Neuron (in vitro differentiated cells): ENCODE data around the gene DLX1.
"Not testable (repeated sequence)": the region's sequence is repeated elsewhere in the genome, so short reads cannot be mapped to it uniquely, and the experiment has no call there.

ENCODE experiments used
- H2AFZ ChIP-seq: one replicate; pipeline ENCODE4 v1.6.1; 2013; ENCODE audit warnings: low read depth, mild to moderate bottlenecking, inconsistent platforms, low read length, moderate library complexity
- H3K27me3 ChIP-seq: one replicate; pipeline ENCODE4 v1.6.1; 2013; ENCODE audit warnings: low read length; ENCODE audit not compliant: insufficient read depth
- H3K36me3 ChIP-seq: one replicate; pipeline ENCODE4 v1.6.1; 2013; ENCODE audit warnings: low read length; ENCODE audit not compliant: insufficient read depth
- H3K4me1 ChIP-seq: one replicate; pipeline ENCODE4 v1.6.1; 2013; ENCODE audit warnings: low read length; ENCODE audit not compliant: insufficient read depth
- H3K4me3 ChIP-seq: 2 replicates; pipeline ENCODE4 v1.5.1; 2013; ENCODE audit warnings: mild to moderate bottlenecking, low read length, moderate library complexity
- H3K9me3 ChIP-seq: one replicate; pipeline ENCODE4 v1.6.1; 2013; ENCODE audit warnings: low read length

Gene DLX1

DNA sequence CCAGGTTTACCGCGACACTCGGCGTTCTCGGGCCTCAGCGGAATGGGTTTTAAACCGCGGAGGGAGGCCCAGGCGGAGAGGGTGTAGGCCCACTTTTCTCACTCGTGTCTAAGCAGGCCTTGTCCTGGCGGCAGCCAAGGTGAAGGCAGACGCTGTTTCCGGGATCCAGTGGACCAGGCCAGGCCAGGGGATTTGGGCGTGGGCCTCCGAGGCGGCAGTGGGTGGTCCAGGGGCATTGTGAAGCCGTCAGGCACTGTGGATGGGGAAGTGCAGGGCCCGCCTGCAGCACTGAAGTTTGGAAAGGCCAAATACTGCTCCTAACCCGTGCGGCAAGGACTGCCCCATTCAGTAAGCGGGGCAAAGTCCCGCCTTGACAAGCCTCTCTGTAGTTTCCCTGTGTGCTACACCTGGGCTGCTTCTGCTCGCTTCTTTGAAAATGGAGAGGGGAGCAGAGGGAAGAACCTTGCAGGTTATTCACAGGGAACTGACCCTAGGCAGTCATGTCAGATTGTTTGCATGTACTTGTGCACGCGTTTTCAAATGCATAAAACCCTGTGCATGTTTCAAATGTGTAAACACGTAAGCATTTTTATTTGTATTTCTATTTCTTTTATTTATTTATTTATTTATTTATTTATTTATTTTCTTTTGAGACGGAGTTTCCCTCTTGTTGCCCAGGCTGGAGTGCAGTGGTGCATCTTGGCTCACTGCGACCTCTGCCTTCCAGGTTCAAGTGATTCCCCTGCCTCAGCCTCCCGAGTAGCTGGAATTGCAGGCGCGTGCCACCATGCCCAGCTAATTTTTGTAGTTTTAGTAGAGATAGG is 24.9 kb downstream of the DLX1 start:
- Histone ChIP-seq H3K4me3 (no peak overlapping the region), H3K9me3 (no peaks in the 10 kb centered on the region), H3K4me1 (peaks cover 4% of the 10 kb centered on the region), H3K36me3 (no peaks in the 10 kb centered on the region), H2AFZ (no peak overlapping the region), H3K27me3 (peaks cover 18% of the 10 kb centered on the region)

GRCh38 chr2:172113617-172114016 is 28.3 kb downstream of the DLX1 start:
- no peak overlapping the region for H3K4me3 ChIP-seq
- no peaks in the 10 kb centered on the region for H3K27me3 ChIP-seq
- H3K9me3 ChIP-seq, result no peaks in the 10 kb centered on the region
- no peaks in the 10 kb centered on the region for H3K4me1 ChIP-seq
- no peak overlapping the region for H2AFZ ChIP-seq
- no peaks in the 10 kb centered on the region for H3K36me3 ChIP-seq

DNA sequence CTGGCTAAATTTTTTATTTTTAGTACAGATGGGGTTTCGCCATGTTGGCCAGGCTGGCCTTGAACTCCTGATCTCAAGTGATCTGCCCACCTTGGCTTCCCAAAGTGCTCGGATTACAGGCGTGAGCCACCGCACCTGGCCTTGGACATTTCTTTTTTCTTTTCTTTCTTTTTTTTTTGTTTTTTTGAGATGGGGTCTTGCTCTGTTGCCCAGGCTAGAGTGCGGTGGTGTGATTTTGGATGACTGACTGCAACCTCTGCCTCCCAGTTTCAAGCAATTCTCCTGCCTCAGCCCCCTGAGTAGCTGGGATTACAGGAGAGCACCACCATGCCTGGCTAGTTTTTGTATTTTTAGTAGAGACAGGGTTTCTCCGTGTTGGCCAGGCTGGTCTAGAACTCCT is 28.9 kb downstream of the DLX1 start:
- H3K4me3 ChIP-seq, H3K27me3 ChIP-seq, H3K4me1 ChIP-seq, H3K36me3 ChIP-seq, H2AFZ ChIP-seq, H3K9me3 ChIP-seq: not testable (repeated sequence)

DNA sequence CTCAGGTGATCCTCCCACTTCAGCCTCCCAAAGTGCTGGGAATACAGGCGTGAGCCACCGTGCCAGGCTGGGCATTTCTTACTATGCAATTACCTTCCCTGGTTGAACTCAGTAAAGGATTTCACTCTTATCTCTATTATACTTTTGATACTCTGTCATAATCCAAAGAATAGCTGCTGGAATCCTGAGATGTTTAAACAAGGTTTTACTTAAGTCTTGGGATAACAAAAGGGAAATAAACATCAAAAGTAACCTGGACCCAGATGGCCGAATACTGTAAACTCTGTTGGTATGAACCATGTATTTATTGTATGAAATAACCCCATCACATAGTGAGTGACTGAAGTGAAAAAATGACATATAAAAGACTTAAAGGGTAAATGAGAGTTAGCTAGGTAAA is 29.3 kb downstream of the DLX1 start:
- no peak overlapping the region for H2AFZ ChIP-seq
- H3K36me3 ChIP-seq, result no peaks in the 10 kb centered on the region
- no peaks in the 10 kb centered on the region for H3K4me1 ChIP-seq
- H3K4me3 ChIP-seq, result no peak overlapping the region
- no peaks in the 10 kb centered on the region for H3K27me3 ChIP-seq
- H3K9me3 ChIP-seq, result no peaks in the 10 kb centered on the region

DNA sequence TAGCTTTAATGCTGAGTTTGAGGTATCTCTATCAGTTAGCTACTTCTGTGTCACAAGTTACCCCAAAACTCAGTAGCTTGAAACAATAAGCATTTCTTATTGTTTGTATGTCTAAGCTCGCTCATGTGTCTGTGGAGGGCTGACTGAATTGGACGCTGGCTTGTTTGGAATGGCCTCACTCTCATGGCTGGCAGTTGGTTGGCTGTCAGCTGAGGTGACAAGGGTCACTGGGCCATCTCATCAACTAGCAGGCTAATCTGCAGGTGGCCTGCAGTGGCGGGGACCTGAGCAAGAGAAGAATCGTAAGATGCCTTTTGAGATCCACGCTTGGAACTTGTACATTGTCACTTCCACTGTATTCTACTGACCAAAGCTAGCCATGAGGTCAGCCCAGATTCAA is 30.8 kb downstream of the DLX1 start:
- Histone ChIP-seq H2AFZ (no peak overlapping the region), H3K4me3 (no peak overlapping the region), H3K9me3 (no peaks in the 10 kb centered on the region), H3K36me3 (no peaks in the 10 kb centered on the region), H3K27me3 (no peaks in the 10 kb centered on the region), H3K4me1 (no peaks in the 10 kb centered on the region)

DNA sequence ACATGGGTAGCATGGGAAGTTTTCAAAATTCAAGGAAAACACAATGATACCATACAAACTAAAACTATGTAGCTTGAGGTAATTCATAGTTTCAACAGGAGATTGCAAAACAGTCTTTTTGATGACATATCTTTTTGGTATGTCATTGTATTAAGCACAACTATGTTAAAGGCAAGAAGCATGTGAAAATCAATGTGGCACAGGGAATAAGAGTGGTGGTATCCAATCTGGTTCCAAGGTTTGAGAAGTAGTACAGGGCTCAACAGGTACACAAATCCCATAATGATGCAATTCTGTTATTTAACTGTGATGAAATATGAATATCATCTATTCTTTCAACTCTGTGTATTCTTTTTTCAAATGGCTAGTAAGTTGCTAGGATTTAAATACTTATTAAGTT is 33.8 kb downstream of the DLX1 start:
- Histone ChIP-seq H3K4me3 (no peak overlapping the region), H2AFZ (no peak overlapping the region), H3K27me3 (no peaks in the 10 kb centered on the region), H3K4me1 (no peaks in the 10 kb centered on the region), H3K36me3 (no peaks in the 10 kb centered on the region), H3K9me3 (no peaks in the 10 kb centered on the region)

DNA sequence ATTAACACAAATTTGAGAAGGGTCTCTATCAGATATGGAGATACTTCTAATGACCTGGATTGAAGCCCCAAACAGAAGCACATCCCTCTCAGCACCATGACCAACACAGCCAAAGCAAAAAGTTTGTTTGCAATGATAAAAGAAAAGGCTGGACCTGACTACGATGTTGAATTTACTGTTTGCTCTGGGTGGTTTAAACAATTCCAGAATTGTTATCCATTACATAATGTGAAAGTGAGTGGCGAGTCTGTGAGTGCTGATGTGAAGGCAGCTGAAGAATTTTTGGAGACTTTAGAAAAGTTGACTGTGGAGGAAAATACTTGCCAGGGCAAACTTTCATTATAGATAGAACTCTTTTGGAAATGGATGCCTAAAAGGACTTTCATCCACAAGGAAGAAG is 34.8 kb downstream of the DLX1 start:
- no peak overlapping the region for H2AFZ ChIP-seq
- H3K4me3 ChIP-seq, result no peak overlapping the region
- H3K9me3 ChIP-seq, result no peaks in the 10 kb centered on the region
- no peaks in the 10 kb centered on the region for H3K36me3 ChIP-seq
- no peaks in the 10 kb centered on the region for H3K27me3 ChIP-seq
- H3K4me1 ChIP-seq, result no peaks in the 10 kb centered on the region

GRCh38 chr2:172128484-172128883 is 43.2 kb downstream of the DLX1 start:
- no peaks in the 10 kb centered on the region for H3K36me3 ChIP-seq
- H3K4me1 ChIP-seq, result peaks cover 4% of the 10 kb centered on the region
- peaks cover 1% of the 10 kb centered on the region for H3K9me3 ChIP-seq
- no peak overlapping the region for H2AFZ ChIP-seq
- H3K27me3 ChIP-seq, result no peaks in the 10 kb centered on the region
- H3K4me3 ChIP-seq, result no peak overlapping the region

DNA sequence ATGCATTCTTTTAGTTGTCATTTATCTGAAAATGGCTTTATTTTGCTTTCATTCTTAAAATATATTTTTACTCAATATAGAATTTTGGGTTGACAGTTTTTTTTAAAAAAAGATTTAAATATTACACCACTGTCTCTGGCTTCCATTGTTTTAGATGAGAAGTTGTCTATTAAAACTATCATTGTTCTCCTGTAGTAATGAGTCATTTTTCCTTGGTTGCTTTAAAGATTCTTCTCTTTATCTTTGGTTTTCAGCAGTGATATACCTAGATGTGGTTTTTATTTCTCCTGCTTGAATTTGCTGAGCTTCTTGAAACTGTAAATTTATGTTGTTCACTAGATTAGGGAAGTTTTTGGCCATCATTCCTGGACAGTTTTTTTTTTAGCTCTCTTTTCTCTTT is 44.1 kb downstream of the DLX1 start:
- H3K9me3 ChIP-seq, result peaks cover 1% of the 10 kb centered on the region
- H3K4me3 ChIP-seq, result no peak overlapping the region
- H3K27me3 ChIP-seq, result no peaks in the 10 kb centered on the region
- H2AFZ ChIP-seq, result no peak overlapping the region
- H3K36me3 ChIP-seq, result no peaks in the 10 kb centered on the region
- H3K4me1 ChIP-seq, result peaks cover 4% of the 10 kb centered on the region

- H3K36me3 ChIP-seq, result no peaks in the 10 kb centered on the region
- no peaks in the 10 kb centered on the region for H3K27me3 ChIP-seq
Measured at GRCh38 chr2:172131713-172132555, 46.6 kb downstream of the DLX1 start.

DNA sequence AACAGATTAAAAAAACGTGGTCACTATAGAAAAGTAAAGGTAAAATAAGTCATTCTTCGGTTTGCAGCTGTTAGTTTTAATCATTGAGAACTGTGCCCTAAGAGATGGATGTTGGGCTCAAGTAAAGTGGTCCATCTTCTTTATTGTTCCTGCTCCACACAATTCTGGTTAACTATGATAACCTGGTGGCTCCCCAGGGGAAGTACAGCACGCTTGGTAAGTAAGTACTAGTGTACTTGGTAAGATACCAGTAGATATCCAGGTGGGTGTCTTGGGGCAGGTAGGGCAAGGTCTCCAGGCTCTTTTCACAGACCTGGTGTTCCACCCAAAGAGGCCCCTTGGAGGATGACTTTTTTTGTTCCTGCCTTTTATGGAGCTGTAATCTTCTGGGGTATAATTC is 49.0 kb downstream of the DLX1 start:
- Histone ChIP-seq H3K27me3 (no peaks in the 10 kb centered on the region), H3K4me3 (no peak overlapping the region), H3K4me1 (peaks cover 4% of the 10 kb centered on the region), H2AFZ (no peak overlapping the region), H3K9me3 (no peaks in the 10 kb centered on the region), H3K36me3 (no peaks in the 10 kb centered on the region)

More at GRCh38 chr2:172131713-172132555, 46.6 kb downstream of the DLX1 start:
- Histone ChIP-seq H2AFZ (no peak overlapping the region), H3K4me1 (peaks cover 4% of the 10 kb centered on the region), H3K9me3 (no peaks in the 10 kb centered on the region), H3K4me3 (no peak overlapping the region)

DNA sequence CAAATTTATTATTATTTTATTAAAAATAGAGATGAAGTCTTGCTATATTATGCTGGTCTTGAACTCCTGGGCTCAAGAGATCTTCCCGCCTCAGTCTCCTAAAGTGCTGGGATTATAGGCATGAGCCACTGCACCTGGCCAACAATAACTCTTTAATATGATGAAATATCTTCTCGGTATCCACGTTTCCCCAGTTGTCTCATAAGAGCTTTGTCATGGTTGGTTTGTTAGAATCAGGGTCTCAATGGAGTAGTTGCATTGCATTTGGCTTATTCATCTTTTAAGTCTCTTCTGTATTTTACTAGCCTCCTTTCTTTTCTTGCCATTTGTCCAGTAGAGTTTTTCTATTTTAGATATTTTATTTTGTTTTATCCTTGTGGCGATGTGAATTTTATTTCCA is 50.1 kb downstream of the DLX1 start:
- Histone ChIP-seq H3K9me3 (no peaks in the 10 kb centered on the region), H3K36me3 (no peaks in the 10 kb centered on the region), H3K4me1 (peaks cover 4% of the 10 kb centered on the region), H3K27me3 (no peaks in the 10 kb centered on the region), H3K4me3 (no peak overlapping the region), H2AFZ (no peak overlapping the region)

GRCh38 chr2:172137109-172137508 is 51.8 kb downstream of the DLX1 start:
- Histone ChIP-seq H3K4me1 (peaks cover 3% of the 10 kb centered on the region), H3K36me3 (no peaks in the 10 kb centered on the region), H3K9me3 (no peaks in the 10 kb centered on the region), H3K4me3 (no peak overlapping the region), H2AFZ (no peak overlapping the region), H3K27me3 (no peaks in the 10 kb centered on the region)
